Esophagus squamous epithelium (tissue), 4 donors: Measurements from ENCODE around the gene MOK.

Source experiments
- POLR2A ChIP-seq, 4 donors: fragments of 450-650 bp; IDR thresholded peaks; one replicate each; pipeline ENCODE4 v1.6.1; 2017; ENCODE audit warnings: antibody characterized with exemption in 4 of 4, mild to moderate bottlenecking in 4 of 4, moderate library complexity in 3 of 4
- TF ChIP-seq, protein P1 (sequence below), 6 experiments: fragments of 450-650 bp in 4 of 6; fragments of 200-600 bp in 2 of 6; sonication (generic) in 2 of 6; IDR thresholded peaks; one replicate each; pipeline ENCODE4 v1.5.1; 2016 to 2019; ENCODE audit warnings: antibody characterized with exemption in 6 of 6, mild to moderate bottlenecking in 4 of 6, moderate library complexity in 4 of 6

DNA sequence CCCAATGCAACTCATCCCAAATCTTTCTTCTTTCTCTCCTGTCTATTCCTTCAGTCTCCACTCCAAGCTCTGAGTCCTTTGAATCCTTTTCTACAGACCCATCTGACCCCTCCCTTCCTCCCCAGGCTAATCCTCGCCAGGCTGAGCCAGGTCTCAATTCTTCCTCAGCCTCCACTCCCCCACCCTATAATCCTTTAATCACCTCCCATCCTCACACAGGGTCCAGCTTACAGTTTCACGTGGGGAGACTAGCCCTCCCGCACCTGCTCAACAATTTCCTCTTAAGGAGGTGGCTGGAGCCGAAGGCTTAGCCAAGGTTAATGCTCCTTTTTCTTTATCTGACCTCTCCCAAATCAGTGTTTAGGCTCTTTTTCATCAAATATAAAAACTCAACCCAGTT is 63.8 kb downstream of the MOK start:
- TF ChIP-seq POLR2A (IDR thresholded peaks at IDR 0.05) = no peak
- TF ChIP-seq, protein P1, sequence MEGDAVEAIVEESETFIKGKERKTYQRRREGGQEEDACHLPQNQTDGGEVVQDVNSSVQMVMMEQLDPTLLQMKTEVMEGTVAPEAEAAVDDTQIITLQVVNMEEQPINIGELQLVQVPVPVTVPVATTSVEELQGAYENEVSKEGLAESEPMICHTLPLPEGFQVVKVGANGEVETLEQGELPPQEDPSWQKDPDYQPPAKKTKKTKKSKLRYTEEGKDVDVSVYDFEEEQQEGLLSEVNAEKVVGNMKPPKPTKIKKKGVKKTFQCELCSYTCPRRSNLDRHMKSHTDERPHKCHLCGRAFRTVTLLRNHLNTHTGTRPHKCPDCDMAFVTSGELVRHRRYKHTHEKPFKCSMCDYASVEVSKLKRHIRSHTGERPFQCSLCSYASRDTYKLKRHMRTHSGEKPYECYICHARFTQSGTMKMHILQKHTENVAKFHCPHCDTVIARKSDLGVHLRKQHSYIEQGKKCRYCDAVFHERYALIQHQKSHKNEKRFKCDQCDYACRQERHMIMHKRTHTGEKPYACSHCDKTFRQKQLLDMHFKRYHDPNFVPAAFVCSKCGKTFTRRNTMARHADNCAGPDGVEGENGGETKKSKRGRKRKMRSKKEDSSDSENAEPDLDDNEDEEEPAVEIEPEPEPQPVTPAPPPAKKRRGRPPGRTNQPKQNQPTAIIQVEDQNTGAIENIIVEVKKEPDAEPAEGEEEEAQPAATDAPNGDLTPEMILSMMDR (IDR thresholded peaks at IDR 0.05) = no peak
